Measurements from ENCODE around the gene ALG2.

DNA sequence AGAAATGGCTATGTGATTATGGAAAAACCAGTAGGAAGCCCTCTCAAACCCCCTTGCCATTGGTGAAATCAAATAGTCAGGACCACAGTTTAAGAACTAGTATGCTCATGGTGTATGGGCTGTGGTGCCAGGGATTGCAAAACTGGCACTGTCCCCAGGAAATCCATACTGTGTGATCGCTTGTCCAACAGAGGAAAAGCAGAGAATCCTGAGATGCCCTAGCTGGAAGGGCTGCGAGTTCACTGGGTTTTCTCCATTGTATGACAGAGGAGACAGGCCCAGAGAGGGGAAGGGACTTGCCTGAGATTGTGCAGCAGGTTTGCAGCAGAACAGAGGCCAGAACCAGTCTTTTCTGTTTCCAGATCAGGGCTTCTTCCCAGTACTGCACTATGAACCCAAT, 12.9 kb upstream of the ALG2 start:
- TF ChIP-seq SUZ12 (IDR thresholded peaks at IDR 0.05): no peak
- TF ChIP-seq SP1 (IDR thresholded peaks at IDR 0.05): no peak
- TF ChIP-seq BHLHE40 (IDR thresholded peaks at IDR 0.05; ENCODE audit: borderline replicate concordance): no peak
- no peak for TF ChIP-seq FOXM1 (IDR thresholded peaks at IDR 0.05; ENCODE audit: borderline replicate concordance)
- no peak for TF ChIP-seq PKNOX1 (IDR thresholded peaks at IDR 0.05)
- TF ChIP-seq HDGF (IDR thresholded peaks at IDR 0.05; ENCODE audit: borderline replicate concordance): no peak
- TF ChIP-seq FOXA1 (IDR thresholded peaks at IDR 0.05): no peak
- no peak for TF ChIP-seq TARDBP (IDR thresholded peaks at IDR 0.05)
- TF ChIP-seq L3MBTL2 (conservative IDR thresholded peaks at IDR 0.05): no peak
- TF ChIP-seq LEF1 (IDR thresholded peaks at IDR 0.05; ENCODE audit: borderline replicate concordance): no peak
- TF ChIP-seq NFRKB (IDR thresholded peaks at IDR 0.05): no peak
